Measurements from ENCODE around the gene SMAP2. TPM values are rescaled to one million over a fixed set of nuclear protein-coding genes. Genes with fewer than 3 reads are reported as not detected.
A peak's percentile ranks its signal among the peaks of the same experiment; 100 is the strongest.

The SMAP2 gene
- total and polyA plus RNA-seq, 11 donors: 8.9 to 44.4 (median 12.9) TPM

DNA sequence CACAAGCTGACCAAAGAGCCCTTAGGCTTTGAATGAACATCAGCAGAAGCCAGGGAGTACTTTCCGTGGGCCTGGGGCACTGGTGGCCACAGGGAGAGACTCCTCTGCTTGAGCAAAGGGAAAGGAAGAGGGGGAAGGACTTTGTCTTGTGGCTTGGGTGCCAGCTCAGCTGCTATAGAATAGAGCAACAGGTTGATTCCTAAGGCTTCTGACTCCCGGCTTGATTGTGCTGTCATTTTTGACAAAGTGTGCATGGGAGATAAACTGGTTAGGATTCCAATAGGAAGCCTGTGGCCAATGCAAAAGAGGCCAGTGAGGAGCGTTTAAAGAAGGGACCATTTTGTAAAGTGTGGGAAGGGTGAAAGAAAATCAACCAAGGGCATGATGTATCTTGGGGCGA is 11.9 kb upstream of the SMAP2 start:
- Histone ChIP-seq H3K4me3 (no peak overlapping the region), H3K27me3 (peaks cover 0 to 6% (median 0%) of the 10 kb centered on the region in 9 donors), H3K4me1 (peaks cover 0 to 30% (median 0%) of the 10 kb centered on the region in 12 donors), H3K9me3 (peaks cover 0 to 24% (median 6%) of the 10 kb centered on the region in 12 donors), H3K27ac (peak overlapping the region in 1 of 12 donors; percentile 30), H3K36me3 (peaks cover 0 to 5% (median 0%) of the 10 kb centered on the region in 9 donors)
- TF ChIP-seq, protein P1, sequence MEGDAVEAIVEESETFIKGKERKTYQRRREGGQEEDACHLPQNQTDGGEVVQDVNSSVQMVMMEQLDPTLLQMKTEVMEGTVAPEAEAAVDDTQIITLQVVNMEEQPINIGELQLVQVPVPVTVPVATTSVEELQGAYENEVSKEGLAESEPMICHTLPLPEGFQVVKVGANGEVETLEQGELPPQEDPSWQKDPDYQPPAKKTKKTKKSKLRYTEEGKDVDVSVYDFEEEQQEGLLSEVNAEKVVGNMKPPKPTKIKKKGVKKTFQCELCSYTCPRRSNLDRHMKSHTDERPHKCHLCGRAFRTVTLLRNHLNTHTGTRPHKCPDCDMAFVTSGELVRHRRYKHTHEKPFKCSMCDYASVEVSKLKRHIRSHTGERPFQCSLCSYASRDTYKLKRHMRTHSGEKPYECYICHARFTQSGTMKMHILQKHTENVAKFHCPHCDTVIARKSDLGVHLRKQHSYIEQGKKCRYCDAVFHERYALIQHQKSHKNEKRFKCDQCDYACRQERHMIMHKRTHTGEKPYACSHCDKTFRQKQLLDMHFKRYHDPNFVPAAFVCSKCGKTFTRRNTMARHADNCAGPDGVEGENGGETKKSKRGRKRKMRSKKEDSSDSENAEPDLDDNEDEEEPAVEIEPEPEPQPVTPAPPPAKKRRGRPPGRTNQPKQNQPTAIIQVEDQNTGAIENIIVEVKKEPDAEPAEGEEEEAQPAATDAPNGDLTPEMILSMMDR (IDR thresholded peaks at IDR 0.05): no peak
- no peak for TF ChIP-seq POLR2A (IDR thresholded peaks at IDR 0.05)
- DNase-seq (no peak), ATAC-seq (no peak)
- 90 to 97% (median 92%) methylated on average over 4 of the region's 4 CpGs for WGBS, 4 donors
- intact Hi-C loops (cut with DNase I): no loop called here

DNA sequence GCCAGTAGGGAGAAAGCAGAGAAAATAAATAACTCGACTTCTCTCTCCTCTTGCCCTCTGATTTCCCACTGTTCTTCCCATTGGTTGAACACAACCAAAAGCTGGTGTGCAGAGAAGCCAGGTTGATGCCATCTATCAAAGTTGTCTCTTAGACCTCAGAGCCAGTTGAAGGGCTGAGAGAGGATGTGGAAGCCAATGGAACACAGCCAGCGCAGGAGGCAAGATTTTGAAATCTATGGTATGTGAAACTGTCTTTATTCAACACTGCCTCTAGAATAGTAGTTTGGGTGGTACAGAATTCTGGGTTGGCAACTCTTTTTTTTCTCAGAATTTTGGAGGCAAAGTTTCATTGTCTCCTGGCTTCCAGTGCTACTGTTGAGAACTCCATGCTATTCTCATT is 11.3 kb upstream of the SMAP2 start:
- H3K9me3 ChIP-seq: peaks cover 0 to 23% (median 6%) of the 10 kb centered on the region in 12 donors
- peaks cover 0 to 6% (median 0%) of the 10 kb centered on the region in 9 donors for H3K27me3 ChIP-seq
- peaks cover 0 to 30% (median 0%) of the 10 kb centered on the region in 12 donors for H3K4me1 ChIP-seq
- H3K36me3 ChIP-seq: peaks cover 0 to 5% (median 0%) of the 10 kb centered on the region in 9 donors
- intact Hi-C loops (cut with DNase I): no loop called here
- TF ChIP-seq, protein P1 (IDR thresholded peaks at IDR 0.05): no peak
- no peak for TF ChIP-seq POLR2A (IDR thresholded peaks at IDR 0.05)
- no peak overlapping the region for H3K4me3 ChIP-seq
- ATAC-seq (no peak), DNase-seq (no peak)
- WGBS, 4 donors: 74 to 91% (median 85%) methylated on average over 2 of the region's 2 CpGs
- peak overlapping the region in 1 of 12 donors; percentile 30 for H3K27ac ChIP-seq

DNA sequence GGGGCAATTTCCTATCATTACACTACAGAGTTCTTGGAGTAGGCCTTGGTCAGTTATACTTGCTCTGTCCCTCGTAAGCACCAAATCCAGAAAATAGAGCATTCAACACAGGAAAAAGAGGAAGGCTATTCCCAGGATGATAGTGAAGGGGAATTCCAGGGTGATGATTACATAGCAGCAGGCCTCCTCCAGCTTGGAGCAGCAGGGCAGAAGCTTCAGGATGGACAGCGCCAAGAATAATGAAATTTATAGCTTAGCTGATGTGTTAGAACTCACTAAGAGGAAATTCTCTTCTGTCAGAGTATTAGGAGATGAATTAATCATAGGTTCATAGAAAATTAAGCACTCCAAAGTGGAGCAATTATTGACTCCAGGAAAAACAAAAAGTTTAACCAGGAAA is 10.8 kb upstream of the SMAP2 start:
- Histone ChIP-seq H3K9me3 (peaks cover 0 to 18% (median 2%) of the 10 kb centered on the region in 12 donors), H3K27ac (peak overlapping the region in 1 of 12 donors; percentile 30), H3K27me3 (peaks cover 0 to 6% (median 0%) of the 10 kb centered on the region in 9 donors), H3K36me3 (peaks cover 0 to 5% (median 0%) of the 10 kb centered on the region in 9 donors), H3K4me1 (peaks cover 0 to 30% (median 0%) of the 10 kb centered on the region in 12 donors), H3K4me3 (no peak overlapping the region)
- intact Hi-C loops (cut with DNase I): no loop called here
- no peak for ATAC-seq
- no peak for TF ChIP-seq POLR2A (IDR thresholded peaks at IDR 0.05)
- TF ChIP-seq, protein P1 (IDR thresholded peaks at IDR 0.05): no peak
- no peak for DNase-seq
- WGBS, 4 donors: 38 to 54% (median 45%) methylated on average over 2 of the region's 2 CpGs

DNA sequence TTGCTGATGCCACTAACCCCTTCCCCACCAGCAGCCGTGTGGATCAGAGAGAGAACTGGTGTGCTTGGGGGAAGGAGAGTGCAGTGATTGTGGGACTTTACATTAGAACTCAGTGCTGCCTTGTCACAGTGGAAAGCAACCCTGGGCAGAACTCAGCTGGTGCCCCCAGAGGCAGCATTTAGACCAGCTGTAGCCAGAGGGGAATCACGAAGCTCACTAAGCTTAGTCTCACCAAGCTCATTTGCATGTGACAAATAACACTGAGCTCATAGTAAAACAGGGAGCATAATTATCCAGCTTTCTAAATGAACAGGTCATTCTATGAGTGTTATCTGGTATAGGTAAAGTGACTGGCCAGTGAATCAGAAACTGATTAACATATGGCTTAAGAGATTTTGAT is 9.8 kb upstream of the SMAP2 start:
- Histone ChIP-seq H3K9me3 (peaks cover 0 to 8% (median 0%) of the 10 kb centered on the region in 12 donors), H3K4me1 (peaks cover 0 to 30% (median 0%) of the 10 kb centered on the region in 12 donors), H3K4me3 (no peak overlapping the region), H3K36me3 (peaks cover 0 to 5% (median 0%) of the 10 kb centered on the region in 9 donors), H3K27me3 (peaks cover 0 to 6% (median 0%) of the 10 kb centered on the region in 9 donors), H3K27ac (no peak overlapping the region)
- TF ChIP-seq, protein P1 (IDR thresholded peaks at IDR 0.05): no peak
- no peak for TF ChIP-seq POLR2A (IDR thresholded peaks at IDR 0.05)
- 25 to 54% (median 34%) methylated on average over 2 of the region's 2 CpGs for WGBS, 4 donors
- ATAC-seq: no peak
- no peak for DNase-seq
- intact Hi-C loops (cut with DNase I): no loop called here

Data from heart left ventricle (tissue), 16 donors.